DOHH2 (cell line): ENCODE results near the gene PROC.

Experiments used
- H3F3A ChIP-seq: fragments of 200-600 bp; sonication (generic), shearing (Covaris generic); 2 replicates; pipeline ENCODE4 v1.6.0; 2016; ENCODE audit warnings: antibody characterized with exemption, mild to moderate bottlenecking; ENCODE audit not compliant: control insufficient read depth, insufficient read depth
- H3K27ac ChIP-seq: fragments of 200-600 bp; sonication (generic); 2 replicates; pipeline ENCODE4 v1.5.1; 2014; ENCODE audit warnings: low read depth, mild to moderate bottlenecking, low read length, moderate library complexity
- H3K27me3 ChIP-seq: fragments of 200-600 bp; sonication (generic); 2 replicates; pipeline ENCODE4 v1.6.1; 2014; ENCODE audit warnings: mild to moderate bottlenecking, low read length, mixed read lengths; ENCODE audit not compliant: control insufficient read depth
- H3K36me3 ChIP-seq: fragments of 200-600 bp; sonication (generic); 2 replicates; pipeline ENCODE4 v1.6.1; 2014; ENCODE audit warnings: mild to moderate bottlenecking, low read length, moderate library complexity, mixed read lengths; ENCODE audit not compliant: control insufficient read depth
- H3K4me1 ChIP-seq: fragments of 200-600 bp; sonication (generic); 2 replicates; pipeline ENCODE4 v1.6.1; 2014; ENCODE audit warnings: mild to moderate bottlenecking, low read length, mixed read lengths; ENCODE audit not compliant: control insufficient read depth
- H3K4me2 ChIP-seq: fragments of 200-600 bp; sonication (generic); 2 replicates; pipeline ENCODE4 v1.6.0; 2014; ENCODE audit warnings: mild to moderate bottlenecking, low read length, moderate library complexity
- H3K4me3 ChIP-seq: fragments of 200-600 bp; sonication (generic); 2 replicates; pipeline ENCODE4 v1.5.1; 2014; ENCODE audit warnings: mild to moderate bottlenecking, low read length, mixed read lengths
- H3K79me2 ChIP-seq: fragments of 200-600 bp; sonication (generic); 2 replicates; pipeline ENCODE4 v1.6.1; 2014; ENCODE audit warnings: mild to moderate bottlenecking, low read length, mixed read lengths; ENCODE audit not compliant: control insufficient read depth
- H3K9me2 ChIP-seq: fragments of 200-600 bp; sonication (generic); replicated peaks from 2 replicates; pipeline ENCODE4 v1.6.1; 2014; ENCODE audit warnings: mild to moderate bottlenecking, low read length, mixed read lengths; ENCODE audit not compliant: control insufficient read depth
- H3K9me3 ChIP-seq: fragments of 200-600 bp; sonication (generic); 2 replicates; pipeline ENCODE4 v1.6.1; 2014; ENCODE audit warnings: antibody characterized with exemption, low read length, mixed read lengths; ENCODE audit not compliant: control insufficient read depth, insufficient read depth
- H4K20me1 ChIP-seq: fragments of 200-600 bp; sonication (generic); 2 replicates; pipeline ENCODE4 v1.6.0; 2014; ENCODE audit warnings: low read depth, mild to moderate bottlenecking, antibody characterized with exemption, low read length, moderate library complexity; ENCODE audit not compliant: control insufficient read depth, insufficient read depth
- CTCF ChIP-seq: fragments of 200-600 bp; sonication (generic); IDR thresholded peaks from one replicate; pipeline ENCODE4 v1.5.1; 2014; ENCODE audit warnings: antibody characterized with exemption, mild to moderate bottlenecking, low read depth, low read length; ENCODE audit not compliant: poor library complexity, severe bottlenecking
- EZH2phosphoT487 ChIP-seq: fragments of 200-600 bp; sonication (generic); IDR thresholded peaks from 2 replicates; pipeline ENCODE4 v1.6.1; 2017; ENCODE audit warnings: borderline replicate concordance, mild to moderate bottlenecking, antibody characterized with exemption, low read length, moderate library complexity, mixed read lengths

PROC gene

GRCh38 chr2:127439343-127439742 is 21.1 kb downstream of the PROC start:
- Histone ChIP-seq H3K9me3 (no peaks in the 10 kb centered on the region), H3K9me2 (no peaks in the 10 kb centered on the region), H3K36me3 (no peaks in the 10 kb centered on the region), H3F3A (no peaks in the 10 kb centered on the region), H3K27me3 (no peaks in the 10 kb centered on the region), H3K4me1 (no peaks in the 10 kb centered on the region), H3K27ac (no peak overlapping the region), H4K20me1 (no peaks in the 10 kb centered on the region), H3K4me2 (no peak overlapping the region), H3K4me3 (no peak overlapping the region), H3K79me2 (no peaks in the 10 kb centered on the region)
- no peak for TF ChIP-seq CTCF
- TF ChIP-seq EZH2phosphoT487 = no peak

GRCh38 chr2:127448526-127448925 is 30.3 kb downstream of the PROC start:
- no peaks in the 10 kb centered on the region for H3K79me2 ChIP-seq
- no peaks in the 10 kb centered on the region for H3K36me3 ChIP-seq
- TF ChIP-seq CTCF = no peak
- H3K4me3 ChIP-seq = no peak overlapping the region
- H3K4me2 ChIP-seq = no peak overlapping the region
- no peaks in the 10 kb centered on the region for H3K4me1 ChIP-seq
- no peaks in the 10 kb centered on the region for H3F3A ChIP-seq
- no peak overlapping the region for H3K27ac ChIP-seq
- H3K9me2 ChIP-seq = no peaks in the 10 kb centered on the region
- H3K9me3 ChIP-seq = peaks cover 7% of the 10 kb centered on the region
- H3K27me3 ChIP-seq = no peaks in the 10 kb centered on the region
- no peaks in the 10 kb centered on the region for H4K20me1 ChIP-seq

GRCh38 chr2:127449414-127449813 is 31.2 kb downstream of the PROC start:
- no peaks in the 10 kb centered on the region for H3K4me1 ChIP-seq
- H3F3A ChIP-seq = no peaks in the 10 kb centered on the region
- H3K79me2 ChIP-seq = no peaks in the 10 kb centered on the region
- H3K4me3 ChIP-seq = no peak overlapping the region
- no peak for TF ChIP-seq CTCF
- TF ChIP-seq EZH2phosphoT487 = no peak
- H3K9me2 ChIP-seq = no peaks in the 10 kb centered on the region
- H3K27ac ChIP-seq = no peak overlapping the region
- H3K27me3 ChIP-seq = no peaks in the 10 kb centered on the region
- no peak overlapping the region for H3K4me2 ChIP-seq
- no peaks in the 10 kb centered on the region for H3K36me3 ChIP-seq
- peaks cover 7% of the 10 kb centered on the region for H3K9me3 ChIP-seq
- H4K20me1 ChIP-seq = no peaks in the 10 kb centered on the region

GRCh38 chr2:127449898-127450297 is 31.7 kb downstream of the PROC start:
- peaks cover 4% of the 10 kb centered on the region for H3K9me3 ChIP-seq
- H4K20me1 ChIP-seq = no peaks in the 10 kb centered on the region
- no peaks in the 10 kb centered on the region for H3K27me3 ChIP-seq
- H3K27ac ChIP-seq = no peak overlapping the region
- H3K79me2 ChIP-seq = no peaks in the 10 kb centered on the region
- no peak overlapping the region for H3K4me2 ChIP-seq
- H3K9me2 ChIP-seq = no peaks in the 10 kb centered on the region
- no peaks in the 10 kb centered on the region for H3K36me3 ChIP-seq
- H3F3A ChIP-seq = no peaks in the 10 kb centered on the region
- no peak overlapping the region for H3K4me3 ChIP-seq
- TF ChIP-seq CTCF (no peak), EZH2phosphoT487 (no peak)
- H3K4me1 ChIP-seq = no peaks in the 10 kb centered on the region
